GM12875 (cell line): ENCODE measurements around the gene TRIO.

Experiments
- H3K4me3 ChIP-seq: one replicate; pipeline ENCODE4 v1.5.1; 2011; ENCODE audit warnings: low read depth, low read length, control low read depth
- TF ChIP-seq, protein P1 (sequence below): IDR thresholded peaks from 2 replicates; pipeline ENCODE4 v1.5.1; 2011; ENCODE audit warnings: low read depth, mild to moderate bottlenecking, control low read depth, inconsistent platforms, low read length, moderate library complexity, borderline replicate concordance; ENCODE audit not compliant: insufficient read depth

Gene TRIO

DNA sequence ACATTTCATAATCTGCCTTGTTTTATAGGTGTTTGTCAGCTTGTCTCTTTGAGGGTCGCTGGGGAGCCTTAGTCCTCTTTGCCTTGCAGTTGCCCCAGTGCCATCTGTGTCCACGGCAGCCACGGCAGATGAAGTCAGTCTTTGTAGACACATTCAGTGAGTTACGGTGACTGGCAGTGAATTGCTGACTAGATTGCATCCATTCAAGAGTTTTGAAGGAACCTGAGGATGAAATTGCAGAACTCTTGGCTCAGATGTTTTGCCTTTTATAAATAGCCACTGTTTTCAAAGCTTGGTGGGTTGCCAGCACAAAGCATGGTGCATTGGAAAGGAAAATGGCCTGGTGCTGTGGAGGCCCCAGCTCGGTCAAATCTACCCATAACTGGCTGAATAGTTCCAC lies 125.6 kb downstream of the TRIO start:
- TF ChIP-seq, protein P1, sequence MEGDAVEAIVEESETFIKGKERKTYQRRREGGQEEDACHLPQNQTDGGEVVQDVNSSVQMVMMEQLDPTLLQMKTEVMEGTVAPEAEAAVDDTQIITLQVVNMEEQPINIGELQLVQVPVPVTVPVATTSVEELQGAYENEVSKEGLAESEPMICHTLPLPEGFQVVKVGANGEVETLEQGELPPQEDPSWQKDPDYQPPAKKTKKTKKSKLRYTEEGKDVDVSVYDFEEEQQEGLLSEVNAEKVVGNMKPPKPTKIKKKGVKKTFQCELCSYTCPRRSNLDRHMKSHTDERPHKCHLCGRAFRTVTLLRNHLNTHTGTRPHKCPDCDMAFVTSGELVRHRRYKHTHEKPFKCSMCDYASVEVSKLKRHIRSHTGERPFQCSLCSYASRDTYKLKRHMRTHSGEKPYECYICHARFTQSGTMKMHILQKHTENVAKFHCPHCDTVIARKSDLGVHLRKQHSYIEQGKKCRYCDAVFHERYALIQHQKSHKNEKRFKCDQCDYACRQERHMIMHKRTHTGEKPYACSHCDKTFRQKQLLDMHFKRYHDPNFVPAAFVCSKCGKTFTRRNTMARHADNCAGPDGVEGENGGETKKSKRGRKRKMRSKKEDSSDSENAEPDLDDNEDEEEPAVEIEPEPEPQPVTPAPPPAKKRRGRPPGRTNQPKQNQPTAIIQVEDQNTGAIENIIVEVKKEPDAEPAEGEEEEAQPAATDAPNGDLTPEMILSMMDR, result no peak
- no peak overlapping the region for H3K4me3 ChIP-seq

DNA sequence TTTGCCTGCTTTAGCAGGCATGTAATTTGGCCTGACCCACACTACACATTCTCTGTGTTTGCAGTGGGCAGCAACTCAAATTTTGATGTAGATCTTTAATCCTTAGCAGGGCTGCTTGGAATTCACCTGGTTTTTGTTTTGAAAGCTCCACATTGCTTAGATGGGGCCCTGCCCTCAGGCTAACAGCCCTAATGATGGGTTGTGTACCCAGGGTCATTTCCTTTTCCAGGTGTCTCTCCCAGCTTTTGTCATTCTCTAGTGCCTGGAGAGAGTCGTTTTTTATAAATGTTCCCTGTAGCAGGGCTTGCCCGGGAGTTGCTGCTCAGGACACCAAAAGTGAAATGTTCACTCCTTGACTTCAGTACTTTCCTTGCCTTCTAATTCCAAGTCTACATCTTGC lies 126.3 kb downstream of the TRIO start:
- H3K4me3 ChIP-seq, result no peak overlapping the region
- TF ChIP-seq, protein P1, result no peak

DNA sequence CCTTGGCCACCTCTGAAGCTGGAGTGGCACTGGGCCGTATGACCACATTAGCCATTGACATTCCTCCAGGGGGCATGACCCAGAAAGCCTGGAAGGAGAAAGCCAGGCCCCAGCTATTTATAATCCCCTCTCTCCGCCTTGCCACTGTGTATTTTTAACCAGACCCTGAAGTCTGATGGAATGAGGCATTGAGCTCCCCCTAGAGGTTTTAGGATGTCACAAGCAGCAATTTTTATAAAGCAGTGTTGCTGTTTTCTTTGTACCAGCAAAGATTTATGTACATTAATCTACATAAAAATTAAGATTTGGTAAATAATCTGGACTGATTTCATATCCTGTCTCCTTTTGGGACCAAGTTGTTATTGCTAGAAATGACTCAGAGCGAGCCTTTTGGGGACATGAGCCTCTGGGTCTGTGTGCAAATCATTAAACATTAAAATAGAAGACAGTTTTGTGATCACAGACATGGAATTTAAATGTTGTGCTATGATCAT lies 127.1 kb downstream of the TRIO start:
- TF ChIP-seq, protein P1, result peak; percentile 66
- H3K4me3 ChIP-seq, result no peak overlapping the region

DNA sequence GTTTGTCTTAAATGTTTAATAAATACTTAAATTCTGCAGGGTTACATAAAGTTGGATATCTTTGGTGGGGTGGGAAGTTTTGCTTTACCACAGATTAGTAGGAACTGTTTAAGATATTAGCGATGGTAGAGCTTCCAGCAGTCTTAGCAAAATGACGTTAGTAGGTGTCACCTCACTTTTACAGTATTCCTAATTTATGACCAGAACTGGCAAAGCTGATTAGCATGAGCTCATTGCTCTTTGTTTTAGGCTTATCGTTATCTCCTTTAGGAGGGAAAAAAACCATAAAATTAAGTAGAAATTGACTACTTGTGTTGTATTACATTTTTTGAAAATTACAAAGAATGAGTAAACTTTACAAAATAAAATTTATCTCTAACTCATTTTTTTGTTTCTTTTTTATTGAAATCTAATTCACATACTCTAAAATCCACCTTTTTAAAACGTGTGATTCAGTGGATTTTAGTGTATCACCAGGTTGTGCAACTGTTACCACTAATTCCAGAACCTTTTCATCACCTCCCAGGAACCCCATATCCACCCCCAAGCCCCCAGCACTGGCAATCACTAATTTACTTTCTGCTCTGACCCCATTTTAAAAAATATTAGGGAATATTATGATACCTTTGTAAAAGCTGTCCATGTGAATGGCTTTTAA lies 129.5 kb downstream of the TRIO start:
- no peak overlapping the region for H3K4me3 ChIP-seq
- TF ChIP-seq, protein P1, result no peak

DNA sequence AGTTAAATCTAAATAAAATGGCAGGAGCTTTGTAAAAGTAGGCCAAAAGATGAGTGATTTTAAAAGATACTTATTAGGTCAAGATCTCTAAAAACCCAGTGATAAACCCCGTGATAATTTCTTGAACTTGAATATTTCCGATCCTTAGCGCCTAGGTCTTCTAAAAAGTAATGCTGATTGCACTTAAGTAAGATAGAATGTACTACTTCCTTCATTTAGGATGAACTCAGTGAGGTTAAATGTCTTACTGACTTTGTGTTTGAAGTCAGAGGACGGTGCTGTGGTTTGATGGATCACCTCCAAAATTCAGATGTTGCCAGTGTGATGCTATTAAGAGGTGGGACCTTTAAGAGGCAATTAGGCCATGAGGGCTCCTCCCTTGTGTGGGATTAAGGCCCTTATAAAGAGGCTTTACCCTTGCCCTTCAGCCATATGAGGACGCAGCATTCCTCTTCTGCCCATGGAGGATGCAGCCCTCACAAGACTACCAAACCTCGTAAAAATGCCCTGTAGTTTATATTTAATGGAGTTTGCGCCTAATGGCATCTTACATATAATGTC lies 130.1 kb downstream of the TRIO start:
- H3K4me3 ChIP-seq, result no peak overlapping the region
- TF ChIP-seq, protein P1, result no peak

DNA sequence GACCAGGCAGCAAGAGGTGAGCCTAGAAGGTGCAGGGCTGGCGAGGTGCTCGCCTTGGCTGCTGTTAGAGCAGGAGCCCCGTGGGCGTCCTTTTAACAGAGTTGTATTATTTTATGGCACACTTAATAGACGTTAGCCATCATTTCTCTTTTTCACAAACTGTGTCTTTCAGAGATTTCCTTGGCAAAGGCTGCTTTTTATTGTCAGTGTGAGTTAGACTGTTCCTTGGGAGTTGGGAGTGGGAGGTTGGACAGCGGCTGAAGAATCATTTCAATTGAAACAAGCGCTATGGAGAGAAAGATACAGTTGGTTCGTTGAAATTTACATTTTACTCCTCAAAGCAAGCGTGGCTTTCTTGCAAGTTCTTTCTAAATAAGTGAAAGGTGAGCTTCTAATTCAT lies 133.2 kb downstream of the TRIO start:
- H3K4me3 ChIP-seq, result no peak overlapping the region
- TF ChIP-seq, protein P1, result no peak
